Urinary bladder (tissue), 4 donors: ENCODE measurements around the gene SGMS1. TPM values are rescaled to one million over a fixed set of nuclear protein-coding genes. Genes with fewer than 3 reads are reported as not detected.
"Not testable (repeated sequence)": the region's sequence is repeated elsewhere in the genome, so short reads cannot be mapped to it uniquely, and the experiment has no call there.

Source experiments
- DNase-seq: peaks from one replicate; pipeline ENCODE4 v3.0.0-alpha.2; 2015; ENCODE audit errors: extremely low spot score
- H3K27ac ChIP-seq: one replicate; pipeline ENCODE4 v1.5.1; 2013; ENCODE audit warnings: low read depth, mild to moderate bottlenecking, moderate library complexity
- H3K36me3 ChIP-seq: one replicate; pipeline ENCODE4 v1.6.1; 2013; ENCODE audit warnings: mild to moderate bottlenecking, moderate library complexity; ENCODE audit not compliant: insufficient read depth
- H3K4me1 ChIP-seq: one replicate; pipeline ENCODE4 v1.6.1; 2013; ENCODE audit warnings: mild to moderate bottlenecking, moderate library complexity; ENCODE audit not compliant: insufficient read depth
- H3K4me3 ChIP-seq: one replicate; pipeline ENCODE4 v1.5.1; 2013; ENCODE audit warnings: low read depth, low read length
- whole genome bisulfite sequencing: extraction: QIAGEN DNeasy Blood & Tissue Kit; methylation state at CpG from one replicate; pipeline ENCODE4 v1.1.7; 2013; 5-methylcytosine and 5-hydroxymethylcytosine counted together
- polyA plus RNA-seq: library from polyadenylated mRNA; stranded (reverse); fragments of 200-250 nt; gene quantifications from one replicate; pipeline ENCODE4 v1.2.3, GENCODE V29; 2013
- total RNA-seq: library from RNA; depleted of rRNA; stranded (reverse); fragments of >200 nt; gene quantifications from one replicate; pipeline ENCODE4 v1.2.3, GENCODE V29; 2014
- donor health status: healthy with polysubstance abuse.
- donor health status: healthy.

The SGMS1 gene
- total and polyA plus RNA-seq, 2 donors = 21.2 to 86.4 TPM

DNA sequence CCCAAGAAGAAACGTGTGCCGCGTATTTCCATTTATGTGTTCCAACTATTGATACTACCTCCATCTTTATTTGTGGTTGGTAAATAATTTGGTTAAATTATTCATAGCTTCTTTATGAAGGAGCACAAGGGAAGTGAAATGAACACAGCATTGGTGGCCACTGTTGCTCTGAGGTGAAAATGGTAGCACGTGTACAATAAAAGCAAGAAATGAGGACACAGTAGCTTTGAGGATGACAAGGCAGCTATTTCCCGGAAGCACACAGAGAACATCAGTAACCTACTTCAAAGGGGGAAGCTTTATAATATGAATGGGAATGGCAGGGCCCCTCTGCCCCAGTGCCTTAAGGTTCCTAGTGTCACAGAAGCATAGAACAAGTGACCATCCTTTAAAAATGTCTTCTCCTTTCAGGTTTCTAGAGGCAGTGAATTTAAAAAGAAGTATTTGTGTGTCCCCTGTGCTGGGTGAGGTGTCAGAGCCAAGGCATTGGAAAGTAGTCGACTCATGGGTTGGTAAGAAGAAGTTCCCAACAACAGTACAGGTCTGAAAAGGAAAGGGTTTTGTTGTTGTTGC, 78.8 kb downstream of the SGMS1 start:
- Histone ChIP-seq H3K27ac (no peak overlapping the region), H3K36me3 (no peaks in the 10 kb centered on the region), H3K4me3 (no peak overlapping the region), H3K4me1 (no peaks in the 10 kb centered on the region)
- 93% methylated on average over 6 of the region's 6 CpGs for WGBS
- no peak for DNase-seq

DNA sequence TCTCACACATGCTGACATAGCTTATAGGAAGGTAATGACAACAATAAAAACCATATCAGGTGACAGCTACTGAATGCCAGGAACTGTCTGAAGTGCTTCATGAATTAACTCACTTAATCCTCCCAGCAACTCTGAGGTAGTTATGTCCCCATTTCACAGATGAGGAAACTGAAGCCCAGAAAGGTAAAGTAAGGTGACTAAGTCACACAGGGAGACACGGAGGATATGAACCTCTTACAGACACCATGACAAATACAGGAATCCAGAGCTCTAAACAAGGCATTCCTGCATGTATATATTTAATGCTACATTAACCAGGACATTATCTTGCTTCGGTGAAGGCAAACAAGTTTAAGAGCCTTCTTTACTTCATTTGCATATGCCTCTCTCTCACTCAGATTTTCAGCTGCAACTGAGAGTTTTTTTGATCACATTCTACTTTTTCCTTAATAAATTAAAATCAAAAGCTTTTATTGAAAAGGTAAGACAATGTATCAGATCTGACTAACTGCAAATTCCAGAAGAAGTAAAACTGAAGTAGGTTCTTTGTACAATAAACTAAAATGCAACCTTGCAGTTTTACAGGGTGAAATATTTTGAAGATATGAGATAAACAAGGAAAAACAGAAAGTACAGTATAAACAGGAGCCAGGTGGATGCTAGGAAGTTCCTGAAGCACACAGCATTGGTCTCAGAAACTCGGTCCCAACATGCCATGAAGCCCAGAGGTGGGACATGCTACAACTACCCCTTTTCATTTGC, 79.5 kb downstream of the SGMS1 start:
- 72% methylated on average over 3 of the region's 3 CpGs for WGBS
- Histone ChIP-seq H3K36me3 (no peaks in the 10 kb centered on the region), H3K4me1 (no peaks in the 10 kb centered on the region), H3K4me3 (no peak overlapping the region), H3K27ac (no peak overlapping the region)
- no peak for DNase-seq

GRCh38 chr10:50542871-50543270, 80.9 kb downstream of the SGMS1 start:
- no peak for DNase-seq
- no peak overlapping the region for H3K4me3 ChIP-seq
- no peaks in the 10 kb centered on the region for H3K4me1 ChIP-seq
- H3K36me3 ChIP-seq = no peaks in the 10 kb centered on the region
- no peak overlapping the region for H3K27ac ChIP-seq

DNA sequence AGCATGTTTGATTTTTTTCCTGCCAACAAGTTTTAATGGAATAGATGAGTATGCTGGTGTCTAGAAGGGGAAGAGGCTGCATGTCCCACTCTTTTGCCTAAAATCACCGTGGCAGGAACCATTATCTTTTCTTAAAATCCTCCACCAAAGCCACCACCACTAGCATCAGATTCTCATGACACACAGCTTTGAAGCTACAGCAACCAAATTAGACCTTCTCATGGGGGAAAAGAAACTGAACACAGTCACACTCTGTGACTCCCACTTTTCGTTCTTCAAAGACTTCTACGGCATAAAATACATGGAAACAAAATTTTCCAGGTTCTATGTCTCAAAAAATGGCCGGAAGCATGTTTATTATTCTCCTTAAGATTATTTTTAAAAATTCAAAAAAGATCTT, 81.8 kb downstream of the SGMS1 start:
- Histone ChIP-seq H3K4me1 (no peaks in the 10 kb centered on the region), H3K4me3 (no peak overlapping the region), H3K27ac (no peak overlapping the region), H3K36me3 (no peaks in the 10 kb centered on the region)
- DNase-seq = no peak
- WGBS = 94% methylated on average over 4 of the region's 4 CpGs

GRCh38 chr10:50541317-50541716, 82.4 kb downstream of the SGMS1 start:
- no peaks in the 10 kb centered on the region for H3K36me3 ChIP-seq
- no peak overlapping the region for H3K4me3 ChIP-seq
- no peak overlapping the region for H3K27ac ChIP-seq
- 86% methylated on average over 2 of the region's 2 CpGs for WGBS
- no peaks in the 10 kb centered on the region for H3K4me1 ChIP-seq
- no peak for DNase-seq

- WGBS = 96% methylated on average over 1 of the region's 1 CpG
- no peaks in the 10 kb centered on the region for H3K36me3 ChIP-seq
- H3K4me1 ChIP-seq = no peaks in the 10 kb centered on the region
- H3K27ac ChIP-seq = no peak overlapping the region
- DNase-seq = no peak
- no peak overlapping the region for H3K4me3 ChIP-seq
Observed at GRCh38 chr10:50540826-50541122, 83.0 kb downstream of the SGMS1 start.

DNA sequence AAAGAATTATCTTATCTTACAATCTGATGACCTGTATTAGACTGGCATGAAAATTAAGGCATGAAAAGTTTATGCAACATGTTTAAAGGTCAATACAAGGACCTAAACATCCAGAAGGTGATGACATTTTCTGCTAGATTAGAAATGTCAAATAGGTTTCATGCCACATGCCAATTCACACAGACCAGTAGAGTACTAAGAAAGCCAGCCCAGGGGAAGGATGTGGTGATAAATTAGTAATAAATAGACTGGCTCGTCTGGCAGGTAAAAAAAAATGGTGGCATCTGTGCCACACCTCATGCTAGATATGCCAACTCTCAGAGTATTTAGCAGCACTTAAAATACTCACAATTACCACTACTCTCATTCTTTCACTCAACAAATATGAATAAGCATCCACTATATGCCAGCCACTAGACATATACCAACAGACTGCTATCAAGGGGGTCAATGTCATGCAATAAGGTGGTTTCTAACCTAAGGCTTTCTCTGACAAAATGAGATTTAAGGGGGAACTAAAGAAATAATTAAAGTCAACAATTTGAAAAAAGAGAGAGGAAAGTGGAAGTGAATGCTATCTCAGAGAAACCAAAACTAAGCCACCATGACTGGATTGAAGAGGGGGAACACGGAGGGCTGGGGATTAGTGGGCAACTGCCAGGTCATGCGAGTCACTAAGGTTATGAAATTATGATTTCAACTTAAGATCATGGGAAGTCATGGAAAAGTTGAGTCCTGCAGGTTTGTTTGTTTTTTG, 83.5 kb downstream of the SGMS1 start:
- Histone ChIP-seq H3K27ac (no peak overlapping the region), H3K4me3 (no peak overlapping the region), H3K36me3 (no peaks in the 10 kb centered on the region), H3K4me1 (no peaks in the 10 kb centered on the region)
- WGBS = 84% methylated on average over 3 of the region's 3 CpGs
- no peak for DNase-seq

GRCh38 chr10:50538555-50539398, 85.0 kb downstream of the SGMS1 start:
- Histone ChIP-seq H3K27ac (no peak overlapping the region), H3K4me1 (no peaks in the 10 kb centered on the region), H3K4me3 (no peak overlapping the region), H3K36me3 (no peaks in the 10 kb centered on the region)
- 82% methylated on average over 7 of the region's 7 CpGs for WGBS
- DNase-seq = no peak

- no peak overlapping the region for H3K4me3 ChIP-seq
- no peak for DNase-seq
- no peak overlapping the region for H3K27ac ChIP-seq
- no peaks in the 10 kb centered on the region for H3K4me1 ChIP-seq
- no peaks in the 10 kb centered on the region for H3K36me3 ChIP-seq
Observed at GRCh38 chr10:50536617-50537240, 87.0 kb downstream of the SGMS1 start.

DNA sequence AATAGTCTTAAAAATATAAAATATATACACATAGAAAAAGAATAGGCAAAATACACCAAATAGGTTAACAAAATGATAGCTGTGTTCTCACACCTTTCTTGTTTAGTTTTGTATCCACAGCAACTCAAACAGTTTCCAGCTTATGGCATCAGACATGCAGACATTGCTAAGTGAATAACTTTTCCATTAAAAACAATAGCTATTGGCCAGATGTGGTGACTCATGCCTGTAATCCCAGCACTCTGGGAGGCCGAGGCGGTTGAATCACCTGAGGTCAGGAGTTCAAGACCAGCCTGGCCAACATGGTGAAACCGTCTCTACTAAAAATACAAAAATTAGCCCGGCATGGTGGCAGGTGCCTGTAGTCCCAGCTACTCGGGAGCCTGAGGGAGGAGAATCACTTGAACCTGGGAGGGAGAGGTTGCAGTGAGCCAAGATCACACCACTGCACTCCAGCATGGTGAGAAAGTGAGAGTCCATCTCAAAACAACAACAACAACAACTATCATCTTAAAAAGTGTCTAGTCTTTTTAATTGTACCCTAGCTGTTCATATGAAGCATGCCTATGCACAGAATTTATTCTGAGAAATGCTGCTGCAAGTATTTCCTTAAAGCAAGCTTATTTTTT, 88.9 kb downstream of the SGMS1 start:
- DNase-seq, H3K27ac ChIP-seq, H3K4me3 ChIP-seq, H3K36me3 ChIP-seq, H3K4me1 ChIP-seq: not testable (repeated sequence)
- 80% methylated on average over 5 of the region's 5 CpGs for WGBS

DNA sequence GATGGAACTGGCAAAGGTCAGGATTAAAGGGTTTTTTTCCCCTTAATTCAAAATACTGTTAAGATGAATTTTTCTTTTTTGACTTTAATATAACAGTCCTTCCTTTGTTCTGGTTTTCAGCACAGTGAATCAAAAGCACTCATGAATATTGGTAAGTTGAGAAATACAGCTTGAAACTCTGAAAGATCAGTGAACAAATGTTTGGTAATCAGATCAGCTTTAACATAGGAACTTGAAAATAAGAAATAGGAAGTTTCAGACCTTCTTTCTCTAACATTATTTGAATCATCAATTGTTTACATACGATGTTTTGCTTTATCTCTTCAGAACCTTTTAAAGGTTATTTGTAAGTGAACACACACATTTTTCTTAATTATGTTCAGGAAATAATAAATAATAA, 90.5 kb downstream of the SGMS1 start:
- Histone ChIP-seq H3K4me3 (no peak overlapping the region), H3K27ac (no peak overlapping the region), H3K4me1 (no peaks in the 10 kb centered on the region), H3K36me3 (no peaks in the 10 kb centered on the region)
- no peak for DNase-seq
- 94% methylated on average over 1 of the region's 1 CpG for WGBS

- Histone ChIP-seq H3K27ac (no peak overlapping the region), H3K36me3 (no peaks in the 10 kb centered on the region), H3K4me1 (no peaks in the 10 kb centered on the region), H3K4me3 (no peak overlapping the region)
- WGBS = 88% methylated on average over 5 of the region's 5 CpGs
- DNase-seq = no peak
Observed at GRCh38 chr10:50531388-50532077, 92.2 kb downstream of the SGMS1 start.
